HCT116 (cell line): Measurements from ENCODE around the gene STX1A. TPM values are rescaled to one million over a fixed set of nuclear protein-coding genes. Genes with fewer than 3 reads are reported as not detected.

ENCODE experiments used
- ATAC-seq: fragments of 200-7000 bp; cut with Tn5 transposase; 2 replicates; pipeline ENCODE4 v1.9.1; 2020; ENCODE audit warnings: mild to moderate bottlenecking, moderate library complexity
- BruUV-seq: library from RNA; stranded (reverse); fragments of 400-500 nt; replicated peaks from 2 replicates; lab custom pipeline; 2021; lab: Mats Ljungman, UMichigan
- CTCF ChIA-PET: fragments of 300-600 bp; sonication (Branson Sonifier 250); formaldehyde crosslinking; loops from one replicate; lab custom pipeline; 2021; ENCODE audit warnings: antibody characterized with exemption; lab: Charles Lee
- POLR2A ChIA-PET: fragments of 300-600, 350-600 bp; sonication (Branson Sonifier 250); formaldehyde crosslinking; loops from one replicate; lab custom pipeline; 2021; ENCODE audit warnings: antibody characterized with exemption; lab: Charles Lee
- RAD21 ChIA-PET, 2 experiments: fragments of 300-600 bp; sonication (Branson Sonifier 250); formaldehyde crosslinking; loops; one replicate each; lab custom pipeline; 2023; ENCODE audit warnings: low total read pairs in 2 of 2; ENCODE audit not compliant: uncharacterized antibody in 2 of 2, unreplicated experiment in 2 of 2, low non-redundant PET in 1 of 2; lab: Charles Lee
- DNase-seq: peaks from one replicate; pipeline ENCODE4 v3.0.0-alpha.2; 2010; ENCODE audit warnings: low read depth, low spot score
- H2AFZ ChIP-seq: fragments of 200-600 bp; shearing (Covaris generic), sonication (generic); 2 replicates; pipeline ENCODE4 v1.6.1; 2017; ENCODE audit warnings: low read depth, mixed run types, mixed read lengths, antibody characterized with exemption, low read length; ENCODE audit not compliant: poor library complexity, severe bottlenecking
- H3K27ac ChIP-seq: 2 replicates; pipeline ENCODE4 v1.5.1; 2012; ENCODE audit warnings: low read depth, low read length
- H3K27me3 ChIP-seq: fragments of 200-600 bp; sonication (generic); 2 replicates; pipeline ENCODE4 v1.6.1; 2016; ENCODE audit warnings: mixed run types, low read length, mixed read lengths; ENCODE audit not compliant: insufficient read depth
- H3K36me3 ChIP-seq, 2 experiments: fragments of 200-500 bp in 1 of 2; fragments of 200-600 bp in 1 of 2; sonication (Bioruptor generic) in 1 of 2; sonication (generic) in 1 of 2; 2 replicates each; pipeline versions ENCODE4 v1.5.1 to v1.6.1; 2014 to 2016; ENCODE audit warnings: low read length in 2 of 2, inconsistent platforms in 1 of 2, mixed read lengths in 1 of 2, mixed run types in 1 of 2; ENCODE audit not compliant: insufficient read depth in 2 of 2, control insufficient read depth in 1 of 2
- H3K4me1 ChIP-seq, 2 experiments: fragments of 200-600 bp in 1 of 2; sonication (generic) in 1 of 2; 2 replicates each; pipeline versions ENCODE4 v1.5.1 to v1.6.1; 2012 to 2017; ENCODE audit warnings: low read length in 2 of 2, inconsistent platforms in 1 of 2, mild to moderate bottlenecking in 1 of 2, mixed read lengths in 1 of 2, mixed run types in 1 of 2, moderate library complexity in 1 of 2; ENCODE audit not compliant: insufficient read depth in 2 of 2, control insufficient read depth in 1 of 2
- H3K4me2 ChIP-seq: fragments of 200-600 bp; sonication (generic); 2 replicates; pipeline ENCODE4 v1.6.1; 2017; ENCODE audit warnings: mixed run types, low read length, mixed read lengths
- H3K4me3 ChIP-seq, 2 experiments: fragments of 200-600 bp in 1 of 2; sonication (generic) in 1 of 2; replicated peaks in 1 of 2; 2 replicates each; pipeline ENCODE4 v1.5.1; 2011 to 2016; ENCODE audit warnings: low read length in 2 of 2, control low read depth in 1 of 2, low read depth in 1 of 2, mild to moderate bottlenecking in 1 of 2, mixed read lengths in 1 of 2, mixed run types in 1 of 2
- H3K79me2 ChIP-seq: fragments of 200-600 bp; sonication (generic); 2 replicates; pipeline ENCODE4 v1.6.1; 2017; ENCODE audit warnings: mild to moderate bottlenecking, mixed run types, low read length, moderate library complexity, mixed read lengths; ENCODE audit not compliant: insufficient read depth
- H3K9ac ChIP-seq: fragments of 200-600 bp; sonication (generic); 2 replicates; pipeline ENCODE4 v1.6.1; 2016; ENCODE audit warnings: low read length, mixed read lengths
- H3K9me2 ChIP-seq: fragments of 200-600 bp; sonication (generic), shearing (Covaris generic); 2 replicates; pipeline ENCODE4 v1.6.1; 2017; ENCODE audit warnings: mixed run types, mild to moderate bottlenecking, moderate library complexity; ENCODE audit not compliant: insufficient read depth
- H3K9me3 ChIP-seq, 2 experiments: fragments of 200-500 bp in 1 of 2; fragments of 200-600 bp in 1 of 2; sonication (Bioruptor generic) in 1 of 2; sonication (generic) in 1 of 2; 2 replicates each; pipeline ENCODE4 v1.6.1; 2014 to 2017; ENCODE audit warnings: low read length in 2 of 2, mixed read lengths in 2 of 2, inconsistent platforms in 1 of 2, low read depth in 1 of 2, mild to moderate bottlenecking in 1 of 2, mixed run types in 1 of 2, moderate library complexity in 1 of 2; ENCODE audit not compliant: control insufficient read depth in 1 of 2, insufficient read depth in 1 of 2
- H4K20me1 ChIP-seq: fragments of 200-600 bp; sonication (generic), shearing (Covaris generic); 2 replicates; pipeline ENCODE4 v1.6.1; 2017; ENCODE audit warnings: mixed run types, mild to moderate bottlenecking, moderate library complexity; ENCODE audit not compliant: insufficient read depth
- EZH2phosphoT487 ChIP-seq: fragments of 200-600 bp; IDR thresholded peaks from 2 replicates; pipeline ENCODE4 v1.6.1; 2018; ENCODE audit warnings: antibody characterized with exemption, borderline replicate concordance
- FOSL1 ChIP-seq: IDR thresholded peaks from 2 replicates; pipeline ENCODE4 v1.6.1; 2012; ENCODE audit warnings: low read depth
- JUND ChIP-seq: IDR thresholded peaks from 2 replicates; pipeline ENCODE4 v1.6.1; 2012
- POLR2A ChIP-seq: IDR thresholded peaks from 2 replicates; pipeline ENCODE4 v1.7.0; 2011; ENCODE audit warnings: borderline replicate concordance; ENCODE audit not compliant: insufficient read depth, insufficient read length; ENCODE audit errors: extremely low read depth
- RAD21 ChIP-seq: IDR thresholded peaks from 2 replicates; pipeline ENCODE4 v1.6.1; 2012; ENCODE audit warnings: low read depth, mild to moderate bottlenecking
- TCF7L2 ChIP-seq: IDR thresholded peaks from 2 replicates; pipeline ENCODE4 v1.7.0; 2011; ENCODE audit warnings: borderline replicate concordance, inconsistent platforms; ENCODE audit not compliant: insufficient read depth, insufficient read length; ENCODE audit errors: extremely low read depth
- ZBTB33 ChIP-seq: IDR thresholded peaks from 2 replicates; pipeline ENCODE4 v1.6.1; 2011; ENCODE audit warnings: mild to moderate bottlenecking, low read length, moderate library complexity; ENCODE audit not compliant: insufficient replicate concordance; ENCODE audit errors: extremely low read depth
- ZFX ChIP-seq: fragments of 450-650 bp; IDR thresholded peaks from 2 replicates; pipeline ENCODE4 v1.6.1; 2017
- intact Hi-C: fragments of 100-400 bp; cut with micrococcal nuclease; formaldehyde crosslinking; loops from 2 replicates; pipeline ENCODE4 v1.10.0; 2022
- total RNA-seq: library from RNA; stranded (reverse); gene quantifications from one replicate; pipeline ENCODE4 v1.2.1, GENCODE V29; 2021; ENCODE audit not compliant: unreplicated experiment

The STX1A gene
- total RNA-seq, 1 experiment from 2014 or later: 39.4 TPM

GRCh38 chr7:73668103-73668885, 51.2 kb downstream of the STX1A start:
- CTCF ChIA-PET: interaction anchor here (1.2 to 2.2 kb wide), 4 partner anchors 15 to 62 kb away, joined by 3 to 8 read pairs (median 3); no protein-coding TSS in a partner anchor
- H3K36me3 ChIP-seq: peaks cover 0 to 5% of the 10 kb centered on the region in 2 experiments; a peak in 1 of 4 replicates
- no peaks in the 10 kb centered on the region for H3K27me3 ChIP-seq
- H2AFZ ChIP-seq: no peak overlapping the region
- H3K79me2 ChIP-seq: no peaks in the 10 kb centered on the region
- peak overlapping the region; percentile 72 for H3K9ac ChIP-seq
- DNase-seq (no peak), ATAC-seq (no peak)
- RAD21 ChIA-PET: interaction anchor here in 1 of 2 experiments (0.6 to 1.0 kb wide), 2 partner anchors 59 to 61 kb away, joined by 3 read pairs; no protein-coding TSS in a partner anchor
- peak overlapping the region; percentile 95 for H3K4me2 ChIP-seq
- POLR2A ChIA-PET: interaction anchor here (1.2 to 1.4 kb wide), 2 partner anchors 10 to 32 kb away, joined by 3 read pairs; no protein-coding TSS in a partner anchor
- H4K20me1 ChIP-seq: no peaks in the 10 kb centered on the region
- TF ChIP-seq FOSL1 (no peak), ZFX (0 out of 2 replicates have a peak, but pooled peaks have one; percentile 60)
- H3K4me1 ChIP-seq: peaks cover 33 to 46% of the 10 kb centered on the region in 2 experiments
- H3K4me3 ChIP-seq: peak overlapping the region; percentile 68 to 69
- H3K27ac ChIP-seq: peak overlapping the region; percentile 66; the same call in 1 of the 2 replicates
- no TSS peak for BruUV-seq
- intact Hi-C loops: loop anchor here (2.0 to 10.0 kb wide), 2 partner anchors 43 to 57 kb away; partner anchors contain the start of gene MLXIPL
- H3K9me3 ChIP-seq: peaks cover 0 to 3% of the 10 kb centered on the region in 2 experiments; a peak in 1 of 4 replicates
- no peaks in the 10 kb centered on the region for H3K9me2 ChIP-seq

- no TSS peak for BruUV-seq
- Histone ChIP-seq H3K27me3 (no peaks in the 10 kb centered on the region), H3K4me1 (peaks cover 33 to 46% of the 10 kb centered on the region in 2 experiments), H3K9me2 (no peaks in the 10 kb centered on the region), H3K9me3 (peaks cover 0 to 6% of the 10 kb centered on the region in 2 experiments; a peak in 1 of 4 replicates), H3K27ac (peak within 1 kb of the TSS; percentile 66; the same call in 1 of the 2 replicates), H3K79me2 (no peaks in the 10 kb centered on the region), H2AFZ (peak within 1 kb of the TSS; percentile 89), H3K9ac (peak within 1 kb of the TSS; percentile 72), H3K4me3 (peak within 1 kb of the TSS; percentile 68 to 69), H3K4me2 (peak within 1 kb of the TSS; percentile 95), H3K36me3 (peaks cover 0 to 5% of the 10 kb centered on the region in 2 experiments; a peak in 1 of 4 replicates), H4K20me1 (no peaks in the 10 kb centered on the region)
- RAD21 ChIA-PET: interaction anchor here in 1 of 2 experiments (0.6 to 1.0 kb wide), 2 partner anchors 58 to 61 kb away, joined by 3 read pairs; no protein-coding TSS in a partner anchor
- DNase-seq (peak; percentile 67), ATAC-seq (peak; percentile 85)
- CTCF ChIA-PET: interaction anchor here (1.2 to 2.2 kb wide), 3 partner anchors 15 to 61 kb away, joined by 3 to 8 read pairs (median 3); no protein-coding TSS in a partner anchor
- POLR2A ChIA-PET: interaction anchor here (1.9 kb wide), 1 partner anchor 43 kb away, joined by 4 read pairs; the partner anchor contains the start of gene MLXIPL
- intact Hi-C loops: loop anchor here (2.0 to 10.0 kb wide), 2 partner anchors 43 to 57 kb away; partner anchors contain the start of gene MLXIPL
- peak; percentile 40 for TF ChIP-seq TCF7L2
- no peak for TF ChIP-seq FOSL1
- TF ChIP-seq ZBTB33: no peak
- no peak for TF ChIP-seq EZH2phosphoT487
- no peak for TF ChIP-seq POLR2A
- peak; percentile 72 for TF ChIP-seq RAD21
- no peak for TF ChIP-seq JUND
These were observed 51.9 kb downstream of the STX1A start, which contains the start of gene VPS37D for GRCh38 chr7:73667344-73668102. VPS37D (plus strand) TSS chr7:73667831; CDS start chr7:73667959, 128 bp downstream.
